Lung (tissue), 13 donors: Measurements from ENCODE around the gene SGSM2. TPM values are rescaled to one million over a fixed set of nuclear protein-coding genes. Genes with fewer than 3 reads are reported as not detected.

ENCODE experiments used
- ATAC-seq: fragments of 200-7000 bp; cut with Tn5 transposase; one replicate; pipeline ENCODE4 v1.9.1; 2020; ENCODE audit warnings: moderate number of reproducible peaks; ENCODE audit not compliant: insufficient read depth, low FRiP score
- DNase-seq, 3 donors: peaks; one replicate each; pipeline ENCODE4 v3.0.0-alpha.2; 2013 to 2017
- H3K27ac ChIP-seq, 2 donors: one replicate each; pipeline ENCODE4 v1.5.1; 2013; ENCODE audit warnings: mild to moderate bottlenecking in 2 of 2, moderate library complexity in 2 of 2, control low read depth in 1 of 2, inconsistent platforms in 1 of 2, low read depth in 1 of 2, low read length in 1 of 2
- H3K27me3 ChIP-seq, 3 donors: one replicate each; pipeline ENCODE4 v1.5.1; 2013; ENCODE audit warnings: low read length in 2 of 3; ENCODE audit not compliant: control insufficient read depth in 3 of 3, insufficient read depth in 3 of 3
- H3K36me3 ChIP-seq, 4 donors: one replicate each; pipeline ENCODE4 v1.5.1; 2013; ENCODE audit warnings: low read length in 4 of 4, mild to moderate bottlenecking in 1 of 4, moderate library complexity in 1 of 4; ENCODE audit not compliant: control insufficient read depth in 4 of 4, insufficient read depth in 4 of 4
- H3K4me1 ChIP-seq, 5 donors: one replicate each; pipeline ENCODE4 v1.5.1; 2013; ENCODE audit warnings: low read length in 5 of 5, mild to moderate bottlenecking in 2 of 5, moderate library complexity in 1 of 5; ENCODE audit not compliant: control insufficient read depth in 5 of 5, insufficient read depth in 5 of 5
- H3K4me3 ChIP-seq: one replicate; pipeline ENCODE4 v1.5.1; 2013; ENCODE audit warnings: mild to moderate bottlenecking, control low read depth, moderate library complexity
- H3K9ac ChIP-seq, 2 donors: one replicate each; pipeline ENCODE4 v1.5.1; 2013; ENCODE audit warnings: low read length in 2 of 2, control low read depth in 1 of 2; ENCODE audit not compliant: insufficient read depth in 1 of 2
- H3K9me3 ChIP-seq, 4 donors: one replicate each; pipeline ENCODE4 v1.5.1; 2013; ENCODE audit warnings: low read length in 3 of 4, mild to moderate bottlenecking in 1 of 4, moderate library complexity in 1 of 4; ENCODE audit not compliant: control insufficient read depth in 4 of 4, insufficient read depth in 3 of 4
- WGBS, 2 donors: extraction: QIAGEN DNeasy Blood & Tissue Kit; methylation state at CpG; one replicate each; pipeline ENCODE4 v1.1.7; 2013; 5-methylcytosine and 5-hydroxymethylcytosine counted together
- polyA plus RNA-seq, 2 donors: library from polyadenylated mRNA; stranded (reverse); fragments of 200-250 nt; gene quantifications; one replicate each; pipeline ENCODE4 v1.2.1, GENCODE V29; 2013
- small RNA-seq: library from RNA; depleted of rRNA; stranded (forward); fragments of <200 nt; gene quantifications from one replicate; pipeline ENCODE3, GENCODE V24; 2014; ENCODE audit warnings: low replicate concordance
- total RNA-seq, 2 donors: library from RNA; depleted of rRNA in 1 of 2; stranded (reverse); fragments of >200 nt in 1 of 2; gene quantifications; one replicate each; pipeline ENCODE4 v1.2.1, GENCODE V29; 2014 to 2021
- TF ChIP-seq, protein P1 (sequence below): IDR thresholded peaks from 2 replicates; pipeline ENCODE4 v1.5.1; 2012; ENCODE audit warnings: mild to moderate bottlenecking; ENCODE audit errors: control extremely low read depth, extremely low read depth
- donor health status: control.
- donor health status: control.
- donor health status: Bipolar disorder and iron deficiency.
- donor health status: healthy.
- donor health status: DM: yes; HTN: yes; CAD: no.

The SGSM2 gene
- total and polyA plus RNA-seq, 4 donors: 33.1 to 60.8 (median 52.4) TPM

GRCh38 chr17:2427215-2427614 lies 89.9 kb downstream of the SGSM2 start:
- no peak overlapping the region for H3K9ac ChIP-seq
- no peaks in the 10 kb centered on the region for H3K9me3 ChIP-seq
- ATAC-seq: no peak
- H3K27me3 ChIP-seq: no peaks in the 10 kb centered on the region
- H3K4me3 ChIP-seq: no peak overlapping the region
- TF ChIP-seq, protein P1, sequence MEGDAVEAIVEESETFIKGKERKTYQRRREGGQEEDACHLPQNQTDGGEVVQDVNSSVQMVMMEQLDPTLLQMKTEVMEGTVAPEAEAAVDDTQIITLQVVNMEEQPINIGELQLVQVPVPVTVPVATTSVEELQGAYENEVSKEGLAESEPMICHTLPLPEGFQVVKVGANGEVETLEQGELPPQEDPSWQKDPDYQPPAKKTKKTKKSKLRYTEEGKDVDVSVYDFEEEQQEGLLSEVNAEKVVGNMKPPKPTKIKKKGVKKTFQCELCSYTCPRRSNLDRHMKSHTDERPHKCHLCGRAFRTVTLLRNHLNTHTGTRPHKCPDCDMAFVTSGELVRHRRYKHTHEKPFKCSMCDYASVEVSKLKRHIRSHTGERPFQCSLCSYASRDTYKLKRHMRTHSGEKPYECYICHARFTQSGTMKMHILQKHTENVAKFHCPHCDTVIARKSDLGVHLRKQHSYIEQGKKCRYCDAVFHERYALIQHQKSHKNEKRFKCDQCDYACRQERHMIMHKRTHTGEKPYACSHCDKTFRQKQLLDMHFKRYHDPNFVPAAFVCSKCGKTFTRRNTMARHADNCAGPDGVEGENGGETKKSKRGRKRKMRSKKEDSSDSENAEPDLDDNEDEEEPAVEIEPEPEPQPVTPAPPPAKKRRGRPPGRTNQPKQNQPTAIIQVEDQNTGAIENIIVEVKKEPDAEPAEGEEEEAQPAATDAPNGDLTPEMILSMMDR: no peak
- H3K36me3 ChIP-seq: peaks cover 0 to 9% (median 6%) of the 10 kb centered on the region in 4 donors
- WGBS, 2 donors: 80 to 81% methylated on average over 2 of the region's 2 CpGs
- H3K4me1 ChIP-seq: no peaks in the 10 kb centered on the region
- no peak for DNase-seq
- H3K27ac ChIP-seq: no peak overlapping the region

GRCh38 chr17:2427910-2428309 lies 90.6 kb downstream of the SGSM2 start:
- Histone ChIP-seq H3K4me1 (no peaks in the 10 kb centered on the region), H3K36me3 (peaks cover 0 to 12% (median 8%) of the 10 kb centered on the region in 4 donors), H3K9me3 (no peaks in the 10 kb centered on the region), H3K27ac (no peak overlapping the region), H3K4me3 (no peak overlapping the region), H3K27me3 (no peaks in the 10 kb centered on the region), H3K9ac (no peak overlapping the region)
- ATAC-seq (no peak), DNase-seq (no peak)
- 96 to 100% methylated on average over 1 of the region's 1 CpG for WGBS, 2 donors
- TF ChIP-seq, protein P1: no peak

Small RNA genes within 50 kb of the gene (small RNA-seq; reads per million reads assigned to genes)
- gene AC006435.3 (not detected), gene AC006435.4 (not detected), gene SNORD91A (701 reads per million, percentile 99 among the genes with 10 or more reads in this experiment), gene SNORD91B (110 reads per million, percentile 98 among the genes with 10 or more reads in this experiment)

Other genes starting within 250 kb of the SGSM2 start
- 10 to 100 TPM; 36.2 to 45.1 TPM for gene SMG6, start 33.7 kb upstream of the SGSM2 start, total RNA-seq
- 10 to 100 TPM; 17.6 to 21.6 TPM for gene SMG6, start 33.7 kb upstream of the SGSM2 start, polyA plus RNA-seq
- 10 to 100 TPM in 1 of 2 donors, 1 to 10 TPM in 1; 8.1 to 17.3 TPM for gene SRR, start 33.6 kb upstream of the SGSM2 start, total RNA-seq
- 1 to 10 TPM; 5.0 to 7.5 TPM for gene SRR, start 33.6 kb upstream of the SGSM2 start, polyA plus RNA-seq
- 10 to 100 TPM; 19.1 to 24.1 TPM for gene TSR1, start 1.0 kb upstream of the SGSM2 start, total RNA-seq
- 10 to 100 TPM; 11.8 to 19.7 TPM for gene TSR1, start 1.0 kb upstream of the SGSM2 start, polyA plus RNA-seq
- gene MNT, start 63.6 kb downstream of the SGSM2 start, total RNA-seq: 10 to 100 TPM; 10.2 to 47.0 TPM
- gene MNT, start 63.6 kb downstream of the SGSM2 start, polyA plus RNA-seq: 10 to 100 TPM; 11.5 to 18.1 TPM
- gene METTL16, start 174.4 kb downstream of the SGSM2 start, total RNA-seq: 10 to 100 TPM; 29.7 to 36.1 TPM
- 10 to 100 TPM; 12.1 to 29.9 TPM for gene METTL16, start 174.4 kb downstream of the SGSM2 start, polyA plus RNA-seq